Measurements from ENCODE around the gene AGT. TPM values are rescaled to one million over a fixed set of nuclear protein-coding genes. Genes with fewer than 3 reads are reported as not detected.
"Not testable (repeated sequence)": the region's sequence is repeated elsewhere in the genome, so short reads cannot be mapped to it uniquely, and the experiment has no call there.

Gene AGT
- total RNA-seq, 6 donors from 2014 or later = 1.1 to 2.6 (median 1.7) TPM; not detected in 1

DNA sequence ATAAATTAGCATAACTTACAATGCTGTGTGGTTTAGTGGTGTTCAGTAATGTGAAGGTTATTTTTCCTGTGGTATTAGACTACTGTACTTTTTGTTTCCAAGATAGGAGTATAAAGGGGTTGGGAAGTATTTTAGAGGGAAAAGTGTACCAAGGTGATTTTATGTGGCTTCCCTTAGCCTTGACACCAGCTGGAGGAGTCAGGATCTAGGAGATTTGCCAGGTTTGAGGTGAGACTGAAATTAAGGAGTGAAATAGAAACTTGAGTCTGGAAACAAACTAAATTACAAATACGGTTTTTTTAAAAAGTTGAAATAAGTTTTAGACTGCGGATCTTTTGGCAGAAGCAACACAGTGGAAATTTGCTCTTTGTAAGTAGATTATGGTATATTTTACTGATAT, 39.3 kb downstream of the AGT start:
- TF ChIP-seq POLR2A (IDR thresholded peaks at IDR 0.05) = no peak
- no peak for TF ChIP-seq POLR2AphosphoS5 (IDR thresholded peaks at IDR 0.05)
- Histone ChIP-seq H3K27ac (no peak overlapping the region), H3K27me3 (no peaks in the 10 kb centered on the region), H3K9me3 (no peaks in the 10 kb centered on the region), H3K4me3 (no peak overlapping the region), H3K36me3 (peaks cover 7 to 97% (median 41%) of the 10 kb centered on the region in 4 donors), H3K4me1 (no peaks in the 10 kb centered on the region)
- no peak for DNase-seq
- WGBS, 2 donors = 94 to 97% methylated on average over 2 of the region's 2 CpGs
- no peak for ATAC-seq (ENCODE audit: low FRiP score in 2 of 2)

GRCh38 chr1:230669543-230669942, 44.4 kb downstream of the AGT start:
- H3K9me3 ChIP-seq = no peaks in the 10 kb centered on the region
- DNase-seq (no peak), ATAC-seq (ENCODE audit: low FRiP score in 2 of 2) (peak in 1 of 2 donors; percentile 57)
- no peaks in the 10 kb centered on the region for H3K27me3 ChIP-seq
- peaks cover 18 to 100% (median 57%) of the 10 kb centered on the region in 4 donors for H3K36me3 ChIP-seq
- H3K4me1 ChIP-seq = no peaks in the 10 kb centered on the region
- WGBS, 2 donors = 82 to 85% methylated on average over 8 of the region's 8 CpGs
- no peak overlapping the region for H3K27ac ChIP-seq
- H3K4me3 ChIP-seq = no peak overlapping the region
- TF ChIP-seq, protein P1, sequence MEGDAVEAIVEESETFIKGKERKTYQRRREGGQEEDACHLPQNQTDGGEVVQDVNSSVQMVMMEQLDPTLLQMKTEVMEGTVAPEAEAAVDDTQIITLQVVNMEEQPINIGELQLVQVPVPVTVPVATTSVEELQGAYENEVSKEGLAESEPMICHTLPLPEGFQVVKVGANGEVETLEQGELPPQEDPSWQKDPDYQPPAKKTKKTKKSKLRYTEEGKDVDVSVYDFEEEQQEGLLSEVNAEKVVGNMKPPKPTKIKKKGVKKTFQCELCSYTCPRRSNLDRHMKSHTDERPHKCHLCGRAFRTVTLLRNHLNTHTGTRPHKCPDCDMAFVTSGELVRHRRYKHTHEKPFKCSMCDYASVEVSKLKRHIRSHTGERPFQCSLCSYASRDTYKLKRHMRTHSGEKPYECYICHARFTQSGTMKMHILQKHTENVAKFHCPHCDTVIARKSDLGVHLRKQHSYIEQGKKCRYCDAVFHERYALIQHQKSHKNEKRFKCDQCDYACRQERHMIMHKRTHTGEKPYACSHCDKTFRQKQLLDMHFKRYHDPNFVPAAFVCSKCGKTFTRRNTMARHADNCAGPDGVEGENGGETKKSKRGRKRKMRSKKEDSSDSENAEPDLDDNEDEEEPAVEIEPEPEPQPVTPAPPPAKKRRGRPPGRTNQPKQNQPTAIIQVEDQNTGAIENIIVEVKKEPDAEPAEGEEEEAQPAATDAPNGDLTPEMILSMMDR (IDR thresholded peaks at IDR 0.05) = no peak
- TF ChIP-seq POLR2A (IDR thresholded peaks at IDR 0.05) = no peak
- TF ChIP-seq EP300 (IDR thresholded peaks at IDR 0.05) = no peak
- no peak for TF ChIP-seq POLR2AphosphoS5 (IDR thresholded peaks at IDR 0.05)

DNA sequence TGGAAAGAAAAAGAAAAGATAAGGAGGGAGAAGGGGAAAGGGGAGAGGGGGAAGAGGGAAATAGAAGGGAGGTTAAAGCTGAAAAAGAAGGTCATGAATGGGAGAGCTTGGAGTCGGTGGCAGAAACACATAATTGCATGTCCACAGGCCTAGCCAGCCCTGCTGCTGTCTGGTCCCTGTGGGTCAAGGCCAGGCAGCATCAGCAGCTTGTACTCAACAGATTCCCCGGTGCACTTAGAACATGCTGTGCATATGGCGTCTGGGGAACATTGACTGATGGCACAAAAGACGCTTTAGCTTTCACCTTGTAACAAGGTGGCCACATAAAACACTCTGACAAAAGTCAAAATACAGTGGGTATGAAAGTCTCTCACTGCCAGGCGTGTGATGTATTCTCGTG, 45.7 kb downstream of the AGT start:
- WGBS, 2 donors = 95 to 97% methylated on average over 6 of the region's 6 CpGs
- Histone ChIP-seq H3K36me3 (peaks cover 18 to 98% (median 59%) of the 10 kb centered on the region in 4 donors), H3K27ac (no peak overlapping the region), H3K4me3 (no peak overlapping the region), H3K9me3 (no peaks in the 10 kb centered on the region), H3K27me3 (no peaks in the 10 kb centered on the region), H3K4me1 (no peaks in the 10 kb centered on the region)
- ATAC-seq (ENCODE audit: low FRiP score in 2 of 2) = no peak
- TF ChIP-seq POLR2A (IDR thresholded peaks at IDR 0.05) (no peak), EP300 (IDR thresholded peaks at IDR 0.05) (no peak), POLR2AphosphoS5 (IDR thresholded peaks at IDR 0.05) (no peak)
- TF ChIP-seq, protein P1 (IDR thresholded peaks at IDR 0.05) = no peak
- DNase-seq = no peak

- TF ChIP-seq, protein P1 (IDR thresholded peaks at IDR 0.05) = no peak
- TF ChIP-seq POLR2A (IDR thresholded peaks at IDR 0.05) = no peak
- TF ChIP-seq POLR2AphosphoS5 (IDR thresholded peaks at IDR 0.05) = no peak
- TF ChIP-seq EP300 (IDR thresholded peaks at IDR 0.05) = no peak
- DNase-seq = no peak
- H3K4me3 ChIP-seq = no peak overlapping the region
- 74 to 85% methylated on average over 4 of the region's 4 CpGs for WGBS, 2 donors
- no peaks in the 10 kb centered on the region for H3K4me1 ChIP-seq
- no peaks in the 10 kb centered on the region for H3K9me3 ChIP-seq
- no peaks in the 10 kb centered on the region for H3K27me3 ChIP-seq
- peaks cover 18 to 76% (median 41%) of the 10 kb centered on the region in 4 donors for H3K36me3 ChIP-seq
- H3K27ac ChIP-seq = no peak overlapping the region
- ATAC-seq (ENCODE audit: low FRiP score in 2 of 2) = no peak
Observed at GRCh38 chr1:230661976-230662375, 51.9 kb downstream of the AGT start.

- H3K4me3 ChIP-seq = no peak overlapping the region
Observed at GRCh38 chr1:230658691-230659090, 55.2 kb downstream of the AGT start.

GRCh38 chr1:230658103-230658502, 55.8 kb downstream of the AGT start:
- WGBS, 2 donors = 88 to 92% methylated on average over 1 of the region's 1 CpG
- H3K4me3 ChIP-seq; DNase-seq; H3K27me3 ChIP-seq; H3K4me1 ChIP-seq; ATAC-seq (ENCODE audit: low FRiP score in 2 of 2); H3K27ac ChIP-seq; H3K9me3 ChIP-seq: not testable (repeated sequence)
- peaks cover 6 to 39% (median 15%) of the 10 kb centered on the region in 4 donors for H3K36me3 ChIP-seq

More at GRCh38 chr1:230658691-230659090, 55.2 kb downstream of the AGT start:
- Histone ChIP-seq H3K27me3 (no peaks in the 10 kb centered on the region), H3K4me1 (no peaks in the 10 kb centered on the region), H3K27ac (no peak overlapping the region), H3K36me3 (peaks cover 6 to 45% (median 17%) of the 10 kb centered on the region in 4 donors), H3K9me3 (no peaks in the 10 kb centered on the region)
- ATAC-seq (ENCODE audit: low FRiP score in 2 of 2) = no peak
- TF ChIP-seq POLR2A (IDR thresholded peaks at IDR 0.05) (no peak), EP300 (IDR thresholded peaks at IDR 0.05) (no peak), POLR2AphosphoS5 (IDR thresholded peaks at IDR 0.05) (no peak)
- TF ChIP-seq, protein P1 (IDR thresholded peaks at IDR 0.05) = no peak
- DNase-seq = no peak
- WGBS, 2 donors = 92 to 94% methylated on average over 2 of the region's 2 CpGs

- H3K27ac ChIP-seq; H3K4me1 ChIP-seq; H3K4me3 ChIP-seq; H3K27me3 ChIP-seq; H3K9me3 ChIP-seq; ATAC-seq (ENCODE audit: low FRiP score in 2 of 2); DNase-seq: not testable (repeated sequence)
- H3K36me3 ChIP-seq = peaks cover 6 to 31% (median 12%) of the 10 kb centered on the region in 4 donors
- 88 to 89% methylated on average over 1 of the region's 1 CpG for WGBS, 2 donors
Observed at GRCh38 chr1:230656719-230657118, 57.2 kb downstream of the AGT start.
